Measurements from ENCODE around the gene KCNIP2. TPM values are rescaled to one million over a fixed set of nuclear protein-coding genes. Genes with fewer than 3 reads are reported as not detected.

Gene KCNIP2
- total and polyA plus RNA-seq, 2 donors (not counting 3 experiments of a cell fraction or from before 2014, with no cell fraction given): 0.36 to 2.2 TPM

DNA sequence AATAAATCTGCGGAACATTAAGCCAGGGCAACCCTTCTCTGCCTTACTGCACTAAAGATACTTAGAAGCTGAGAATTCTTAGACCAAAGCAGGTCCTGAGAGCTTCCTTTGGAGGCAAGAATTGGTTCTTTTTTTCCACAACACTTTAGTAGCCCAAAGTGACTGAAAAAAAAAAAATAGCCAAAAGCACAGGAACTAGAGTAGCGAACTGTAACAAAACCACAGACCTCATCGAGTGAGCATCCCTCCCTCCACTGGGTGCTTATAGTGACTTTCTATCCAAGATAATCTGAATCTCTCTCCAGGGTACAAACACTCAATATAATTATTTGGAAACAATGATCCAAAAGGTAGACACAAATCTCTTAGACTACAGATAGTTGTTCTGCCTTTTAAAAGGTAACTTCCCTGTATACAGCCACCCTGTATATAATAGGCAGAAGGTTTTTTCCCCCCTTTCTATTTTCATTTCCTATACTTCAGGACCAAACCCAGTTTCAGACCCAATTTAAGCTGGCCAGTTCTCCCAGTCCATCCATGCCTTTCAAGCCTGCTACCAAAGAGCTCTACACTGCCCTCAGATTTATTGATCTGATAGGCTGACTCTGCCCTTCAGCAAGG, 31.6 kb upstream of the KCNIP2 start:
- Histone ChIP-seq H3K4me2 (ENCODE audit: insufficient read depth, low read length) (no peak overlapping the region), H3K27ac (ENCODE audit: insufficient read depth, low read depth, low read length) (no peak overlapping the region), H3K79me2 (ENCODE audit: control insufficient read depth, insufficient read depth, low read length) (no peaks in the 10 kb centered on the region), H3K4me1 (ENCODE audit: control insufficient read depth, extremely low read depth, insufficient read depth, low read length) (no peaks in the 10 kb centered on the region), H3K9ac (replicated peaks; ENCODE audit: extremely low read depth, insufficient read depth, low read length) (no peak overlapping the region), H3K4me3 (replicated peaks in 1 of 3; ENCODE audit: insufficient read depth in 1 of 3, low read depth in 1 of 3, low read length in 3 of 3) (no peak overlapping the region), H4K20me1 (replicated peaks; ENCODE audit: control insufficient read depth, extremely low read depth, insufficient read depth, low read length) (peaks cover 2% of the 10 kb centered on the region), H2AFZ (ENCODE audit: low read depth, low read length) (no peak overlapping the region), H3K36me3 (ENCODE audit: control insufficient read depth in 2 of 2, extremely low read depth in 1 of 2, insufficient read depth in 2 of 2, low read length in 2 of 2) (no peaks in the 10 kb centered on the region), H3K9me1 (replicated peaks; ENCODE audit: control insufficient read depth, extremely low read depth, insufficient read depth, low read length) (no peaks in the 10 kb centered on the region), H3K27me3 (ENCODE audit: control insufficient read depth in 2 of 2, insufficient read depth in 2 of 2, low read length in 2 of 2) (no peaks in the 10 kb centered on the region), H3K9me3 (replicated peaks; ENCODE audit: control insufficient read depth, insufficient read depth, low read length) (no peaks in the 10 kb centered on the region)
- no TSS peak for BruUV-seq (replicated peaks)
- CTCF ChIA-PET: interaction anchor here (0.6 to 18.0 kb wide), 7 partner anchors 13 to 198 kb away, joined by 3 to 248 read pairs (median 4); no protein-coding TSS in a partner anchor
- FAIRE-seq: no peak
- DNase-seq (ENCODE audit: low read depth, low spot score): no peak
- POLR2A ChIA-PET: no interaction called here
- dilution Hi-C loops (cut with MboI; ENCODE audit: extremely low pct_ligation_motif_present, low sequenced_read_pairs) (loop anchor here (25.0 kb wide), 1 partner anchor 112 kb away; no protein-coding TSS in a partner anchor), intact Hi-C loops (cut with micrococcal nuclease) (no loop called here)
- no peak for TF ChIP-seq MYC (IDR thresholded peaks at IDR 0.05; ENCODE audit: low read depth, low read length)
- TF ChIP-seq POLR2A (IDR thresholded peaks at IDR 0.05; ENCODE audit: low read depth, low read length): no peak
- no peak for TF ChIP-seq FOS (IDR thresholded peaks at IDR 0.05; ENCODE audit: borderline replicate concordance, insufficient read depth, low read length)
- no peak for TF ChIP-seq MAX (IDR thresholded peaks at IDR 0.05; ENCODE audit: insufficient read depth, insufficient read length)
- TF ChIP-seq JUN (IDR thresholded peaks at IDR 0.05; ENCODE audit: borderline replicate concordance, insufficient read depth, insufficient read length, low read depth): no peak
- TF ChIP-seq POLR2AphosphoS5 (IDR thresholded peaks at IDR 0.05; ENCODE audit: insufficient read depth, low read depth, low read length): no peak
- TF ChIP-seq GATA2 (IDR thresholded peaks at IDR 0.05; ENCODE audit: insufficient read depth, insufficient read length, low read depth, low read length): no peak
- no peak for TF ChIP-seq CTCF (IDR thresholded peaks at IDR 0.05; ENCODE audit: extremely low read depth in 1 of 2, insufficient read depth in 1 of 2, low read depth in 1 of 2, low read length in 2 of 2)
- TF ChIP-seq EZH2 (IDR thresholded peaks at IDR 0.05; ENCODE audit: borderline replicate concordance, low read depth, low read length, severe bottlenecking): no peak

Data from endothelial cell of umbilical vein (primary cell).